Adrenal gland (tissue), 12 donors: Measurements from ENCODE around the gene XIRP2. TPM values are rescaled to one million over a fixed set of nuclear protein-coding genes. Genes with fewer than 3 reads are reported as not detected.
"Not testable (repeated sequence)": the region's sequence is repeated elsewhere in the genome, so short reads cannot be mapped to it uniquely, and the experiment has no call there.

Source experiments
- DNase-seq, 7 donors: peaks; one replicate each; pipeline ENCODE4 v3.0.0-alpha.2; 2019 to 2020
- H3K27ac ChIP-seq, 5 donors: fragments of 200-600 bp; sonication (generic) in 4 of 5; 1 replicate in 3 of 5; 2 replicates in 2 of 5; pipeline versions ENCODE4 v1.5.1 to v1.8.0; 2016 to 2020; ENCODE audit warnings: mild to moderate bottlenecking in 1 of 5
- H3K27me3 ChIP-seq: fragments of 200-600 bp; 2 replicates; pipeline ENCODE4 v1.8.0; 2021
- H3K36me3 ChIP-seq, 2 donors: fragments of 200-600 bp; replicated peaks in 1 of 2; 1 replicate in 1 of 2; 2 replicates in 1 of 2; pipeline versions ENCODE4 v1.5.1 to v1.8.0; 2018 to 2022
- H3K4me1 ChIP-seq, 2 donors: fragments of 200-600 bp; replicated peaks in 1 of 2; 1 replicate in 1 of 2; 2 replicates in 1 of 2; pipeline versions ENCODE4 v1.5.1 to v1.8.0; 2018 to 2021
- H3K4me3 ChIP-seq, 4 donors: fragments of 200-600 bp; sonication (generic) in 3 of 4; one replicate each; pipeline ENCODE4 v1.5.1; 2016 to 2018
- H3K9me3 ChIP-seq, 3 donors: fragments of 200-600 bp; sonication (generic) in 1 of 3; replicated peaks in 1 of 3; 1 replicate in 2 of 3; 2 replicates in 1 of 3; pipeline versions ENCODE4 v1.5.1 to v1.8.0; 2016 to 2021
- POLR2A ChIP-seq, 2 donors: fragments of 450-650 bp; IDR thresholded peaks; one replicate each; pipeline ENCODE4 v1.6.1; 2017; ENCODE audit warnings: antibody characterized with exemption in 2 of 2, mild to moderate bottlenecking in 2 of 2, moderate library complexity in 1 of 2
- WGBS, 4 donors: extraction: QIAGEN DNeasy Blood & Tissue Kit in 2 of 4; methylation state at CpG; one replicate each; pipeline versions ENCODE4 v1.1.5 to v1.1.7; 2013 to 2017; 5-methylcytosine and 5-hydroxymethylcytosine counted together
- intact Hi-C, 2 donors: fragments of 100-400 bp; cut with DNase I; formaldehyde crosslinking; loops; one replicate each; pipeline versions ENCODE4 v1.14.1 to v1.15.0; 2022 to 2023
- polyA plus RNA-seq, 3 donors: library from polyadenylated mRNA; stranded (reverse); fragments of 200-250 nt in 2 of 3; fragments of 350-450 nt in 1 of 3; fragmentation: Illumina TruSeq in 1 of 3; extraction: RNeasy Lipid Tissue Mini Kit (QIAGEN cat#74804) in 1 of 3; gene quantifications; one replicate each; pipeline ENCODE4 v1.2.3, GENCODE V29; 2013 to 2014
- total RNA-seq, 9 donors: library from RNA; depleted of rRNA in 4 of 9; stranded (reverse); fragments of >200 nt in 4 of 9; fragments of 120-200 nt in 1 of 9; fragmentation: NEBNext Ultra II Directional in 1 of 9; extraction: Animal tissue kit (Norgen Biotek cat#: 25700) in 1 of 9; gene quantifications; one replicate each; pipeline versions ENCODE4 v1.1.0 to v1.2.4, GENCODE V29; 2013 to 2023
- TF ChIP-seq, protein P1 (sequence below), 6 experiments: fragments of 450-650 bp in 4 of 6; fragments of 200-600 bp in 2 of 6; sonication (generic) in 1 of 6; IDR thresholded peaks; 1 replicate in 5 of 6; 2 replicates in 1 of 6; pipeline versions ENCODE4 v1.5.1 to v1.8.0; 2016 to 2021; ENCODE audit warnings: antibody characterized with exemption in 6 of 6, mild to moderate bottlenecking in 2 of 6, moderate library complexity in 1 of 6
- donor health status: healthy with polysubstance abuse.
- donor health status: Bipolar disorder and iron deficiency.
- donor health status: DM: yes; HTN: yes; CAD: no.
- donor health status: DM: no; HTN: no; CAD: no.
- donor health status: DM: no; HTN: no; CAD: no.
- donor health status: DM: yes; HTN: yes; CAD: no.

The XIRP2 gene
- total and polyA plus RNA-seq, 12 donors, result 0.06 to 1.3 (median 0.17) TPM; not detected in 7

DNA sequence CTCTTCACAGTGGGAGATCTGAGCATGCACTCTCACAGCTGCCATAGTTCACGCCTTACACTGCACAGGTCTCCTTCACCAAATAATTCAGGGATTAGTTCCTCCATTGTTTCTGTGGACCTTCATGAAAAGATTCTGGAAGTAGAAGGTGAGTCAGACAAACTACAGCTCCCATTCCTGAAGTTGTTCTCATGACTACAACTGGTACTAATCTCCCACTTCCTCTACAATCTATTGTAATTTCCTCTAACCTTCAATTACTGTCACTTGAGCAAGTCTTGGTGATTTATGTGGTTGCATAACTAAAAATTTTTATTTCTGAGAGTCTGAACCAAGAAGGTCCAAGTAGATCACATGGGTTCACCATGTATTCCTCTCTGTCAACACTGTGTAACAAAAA lies 128.7 kb downstream of the XIRP2 start:
- Histone ChIP-seq H3K27ac (no peak overlapping the region), H3K27me3 (no peaks in the 10 kb centered on the region), H3K36me3 (no peaks in the 10 kb centered on the region), H3K9me3 (no peaks in the 10 kb centered on the region), H3K4me1 (no peaks in the 10 kb centered on the region), H3K4me3 (no peak overlapping the region)
- 89 to 95% (median 92%) methylated on average over 1 of the region's 1 CpG for WGBS, 4 donors
- intact Hi-C loops, result no loop called here
- no peak for DNase-seq
- TF ChIP-seq, protein P1, sequence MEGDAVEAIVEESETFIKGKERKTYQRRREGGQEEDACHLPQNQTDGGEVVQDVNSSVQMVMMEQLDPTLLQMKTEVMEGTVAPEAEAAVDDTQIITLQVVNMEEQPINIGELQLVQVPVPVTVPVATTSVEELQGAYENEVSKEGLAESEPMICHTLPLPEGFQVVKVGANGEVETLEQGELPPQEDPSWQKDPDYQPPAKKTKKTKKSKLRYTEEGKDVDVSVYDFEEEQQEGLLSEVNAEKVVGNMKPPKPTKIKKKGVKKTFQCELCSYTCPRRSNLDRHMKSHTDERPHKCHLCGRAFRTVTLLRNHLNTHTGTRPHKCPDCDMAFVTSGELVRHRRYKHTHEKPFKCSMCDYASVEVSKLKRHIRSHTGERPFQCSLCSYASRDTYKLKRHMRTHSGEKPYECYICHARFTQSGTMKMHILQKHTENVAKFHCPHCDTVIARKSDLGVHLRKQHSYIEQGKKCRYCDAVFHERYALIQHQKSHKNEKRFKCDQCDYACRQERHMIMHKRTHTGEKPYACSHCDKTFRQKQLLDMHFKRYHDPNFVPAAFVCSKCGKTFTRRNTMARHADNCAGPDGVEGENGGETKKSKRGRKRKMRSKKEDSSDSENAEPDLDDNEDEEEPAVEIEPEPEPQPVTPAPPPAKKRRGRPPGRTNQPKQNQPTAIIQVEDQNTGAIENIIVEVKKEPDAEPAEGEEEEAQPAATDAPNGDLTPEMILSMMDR (IDR thresholded peaks at IDR 0.05), result no peak
- TF ChIP-seq POLR2A (IDR thresholded peaks at IDR 0.05), result no peak

DNA sequence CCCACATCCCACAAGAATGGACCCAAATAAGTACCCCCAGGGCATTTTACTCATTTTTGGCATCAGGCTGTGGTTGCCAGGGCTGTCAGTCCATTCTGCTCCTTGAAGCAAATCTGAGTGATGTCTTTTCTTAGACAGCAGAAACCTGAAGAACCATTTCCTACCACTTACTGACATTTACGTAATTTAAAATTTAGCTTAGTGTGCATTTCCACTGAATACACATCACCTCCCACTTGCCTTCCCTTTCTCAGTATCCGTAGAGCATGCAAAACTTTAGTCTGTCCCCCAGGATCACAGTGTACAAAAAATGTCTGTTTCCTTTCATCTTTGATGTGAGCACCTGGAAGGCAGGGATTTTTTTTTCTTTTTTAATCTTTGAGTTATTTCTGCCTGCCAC lies 130.3 kb downstream of the XIRP2 start:
- Histone ChIP-seq H3K9me3 (no peaks in the 10 kb centered on the region), H3K36me3 (no peaks in the 10 kb centered on the region), H3K27ac (no peak overlapping the region), H3K4me1 (no peaks in the 10 kb centered on the region), H3K4me3 (no peak overlapping the region), H3K27me3 (no peaks in the 10 kb centered on the region)
- no peak for DNase-seq
- intact Hi-C loops, result no loop called here
- no peak for TF ChIP-seq POLR2A (IDR thresholded peaks at IDR 0.05)
- TF ChIP-seq, protein P1 (IDR thresholded peaks at IDR 0.05), result no peak
- WGBS, 4 donors, result 71 to 78% (median 73%) methylated on average over 2 of the region's 2 CpGs

DNA sequence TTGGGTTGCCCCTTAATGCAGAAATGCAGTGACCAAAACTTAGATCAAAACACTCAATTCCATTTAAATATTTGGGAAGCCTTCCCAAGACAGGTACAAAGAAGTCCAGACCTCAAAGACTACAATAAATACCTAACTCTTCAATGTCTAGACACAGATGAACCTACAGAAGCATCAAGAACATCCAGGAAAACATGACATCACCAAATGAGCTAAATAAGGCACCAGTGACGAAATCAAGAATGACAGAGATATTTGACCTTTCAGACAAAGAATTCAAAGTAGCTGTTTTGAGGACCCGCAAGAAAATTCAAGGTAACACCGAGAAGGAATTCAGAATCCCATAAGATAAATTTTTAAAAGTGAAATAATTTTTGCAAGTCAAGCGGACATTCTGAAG lies 140.2 kb downstream of the XIRP2 start:
- no peak for TF ChIP-seq POLR2A (IDR thresholded peaks at IDR 0.05)
- TF ChIP-seq, protein P1 (IDR thresholded peaks at IDR 0.05), result no peak

DNA sequence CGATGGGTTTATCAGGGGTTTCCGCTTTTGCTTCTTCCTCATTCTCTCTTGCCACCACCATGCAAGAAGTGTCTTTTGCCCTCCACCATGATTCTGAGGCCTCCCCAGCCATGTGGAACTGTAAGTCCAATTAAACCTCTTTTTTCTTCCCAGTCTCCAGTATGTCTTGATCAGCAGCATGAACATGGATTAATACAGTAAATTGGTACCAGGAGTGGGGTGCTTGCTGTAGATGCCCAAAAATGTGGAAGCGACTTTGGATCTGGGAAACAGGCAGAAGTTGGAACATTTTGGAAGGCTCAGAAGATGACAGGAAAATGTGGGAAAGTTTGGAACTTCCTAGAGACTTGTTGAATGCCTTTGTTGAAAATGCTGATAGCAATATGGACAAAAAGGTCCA lies 146.7 kb downstream of the XIRP2 start:
- H3K27ac ChIP-seq, intact Hi-C loops, H3K36me3 ChIP-seq, DNase-seq, H3K4me1 ChIP-seq, H3K4me3 ChIP-seq, H3K9me3 ChIP-seq, H3K27me3 ChIP-seq: not testable (repeated sequence)
- WGBS, 4 donors, result 87 to 93% (median 90%) methylated on average over 3 of the region's 3 CpGs

More for the DNA sequence above, 140.2 kb downstream of the XIRP2 start:
- no peaks in the 10 kb centered on the region for H3K4me1 ChIP-seq
- H3K9me3 ChIP-seq, result peaks cover 0 to 9% (median 0%) of the 10 kb centered on the region in 3 donors
- WGBS, 4 donors, result 82 to 88% (median 85%) methylated on average over 4 of the region's 4 CpGs
- no peak overlapping the region for H3K27ac ChIP-seq
- H3K4me3 ChIP-seq, result no peak overlapping the region
- intact Hi-C loops, result no loop called here
- no peaks in the 10 kb centered on the region for H3K36me3 ChIP-seq
- no peaks in the 10 kb centered on the region for H3K27me3 ChIP-seq
- no peak for DNase-seq

DNA sequence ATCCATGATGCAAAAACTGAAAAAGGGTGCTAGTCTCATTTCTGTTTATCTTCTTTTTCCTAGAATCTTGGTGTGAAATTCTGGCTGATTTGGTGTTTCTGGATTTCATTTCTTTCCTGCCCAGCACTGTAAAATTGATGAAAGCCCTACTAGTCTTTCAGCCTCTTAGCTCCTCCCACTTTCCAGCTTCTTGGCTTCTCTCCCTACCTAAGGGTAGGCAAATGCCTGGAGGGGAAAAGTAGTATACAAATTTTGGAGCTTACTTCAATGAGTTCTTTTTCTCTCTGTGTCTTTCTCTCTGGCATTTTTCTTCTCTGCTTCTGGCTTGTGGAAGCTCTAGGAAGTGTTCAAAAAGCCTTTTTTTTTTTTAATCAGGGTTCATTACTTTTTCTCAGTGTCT lies 160.5 kb downstream of the XIRP2 start:
- H3K4me1 ChIP-seq, result no peaks in the 10 kb centered on the region
- no peaks in the 10 kb centered on the region for H3K27me3 ChIP-seq
- no peaks in the 10 kb centered on the region for H3K36me3 ChIP-seq
- no peak for DNase-seq
- no peak overlapping the region for H3K4me3 ChIP-seq
- TF ChIP-seq, protein P1 (IDR thresholded peaks at IDR 0.05), result no peak
- TF ChIP-seq POLR2A (IDR thresholded peaks at IDR 0.05), result no peak
- intact Hi-C loops, result no loop called here
- H3K27ac ChIP-seq, result no peak overlapping the region
- H3K9me3 ChIP-seq, result no peaks in the 10 kb centered on the region
